ENCODE measurements around the gene PLPPR1. TPM values are rescaled to one million over a fixed set of nuclear protein-coding genes. Genes with fewer than 3 reads are reported as not detected.

The PLPPR1 gene
- total RNA-seq (ENCODE audit: low replicate concordance): not detected in 2 replicates

GRCh38 chr9:101028346-101029314, at the start of gene PLPPR1:
PLPPR1 (plus strand) TSS chr9:101028727.

All from smooth muscle cell of the coronary artery (primary cell).